ENCODE data around the gene LRRTM4. TPM values are rescaled to one million over a fixed set of nuclear protein-coding genes. Genes with fewer than 3 reads are reported as not detected.

The LRRTM4 gene
- total and polyA plus RNA-seq, 2 experiments from 2014 or later, result 4.5 to 15.4 TPM

DNA sequence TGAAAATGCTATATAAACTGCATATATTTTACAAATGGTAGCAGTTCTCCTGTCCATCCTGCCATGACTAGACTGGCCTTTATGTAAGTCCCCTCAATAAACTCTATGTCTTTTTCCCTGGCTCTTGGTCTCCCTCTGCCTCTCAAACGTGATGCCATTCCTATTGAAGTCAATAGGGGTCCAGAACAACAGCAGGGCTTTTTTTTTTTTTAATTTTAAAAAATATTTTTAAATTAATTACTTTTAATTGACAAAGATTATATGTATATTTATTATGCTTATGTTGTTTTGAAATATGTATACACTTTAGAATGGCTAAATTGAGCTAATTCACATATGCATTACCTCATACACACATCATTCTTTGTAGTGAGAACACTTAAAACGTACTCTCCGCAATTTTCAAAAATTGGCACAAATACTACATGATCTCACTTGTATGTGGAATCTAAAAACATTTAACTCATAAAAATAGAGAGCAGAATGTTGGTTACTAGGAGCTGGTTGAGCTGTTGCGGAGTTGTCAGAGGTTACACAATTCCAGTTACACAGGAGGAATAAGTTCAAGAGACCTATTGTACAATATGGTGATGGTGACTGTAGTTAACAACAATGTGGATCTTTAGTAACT is 123.1 kb downstream of the LRRTM4 start:
- no peak overlapping the region for H3K27ac ChIP-seq (ENCODE audit: low read depth)
- no peak overlapping the region for H3K4me3 ChIP-seq
- no peak overlapping the region for H3K4me3 Mint-ChIP-seq
- H3K27me3 Mint-ChIP-seq (ENCODE audit: insufficient read depth, low read depth, poor library complexity), result peaks cover 2% of the 10 kb centered on the region
- no peaks in the 10 kb centered on the region for H3K27me3 ChIP-seq (ENCODE audit: insufficient read depth)
- H3K4me1 ChIP-seq (ENCODE audit: insufficient read depth), result peaks cover 34% of the 10 kb centered on the region
- ATAC-seq (no peak), DNase-seq (ENCODE audit: low spot score) (peak; percentile 25)
- no peaks in the 10 kb centered on the region for H4K20me1 ChIP-seq (replicated peaks; ENCODE audit: insufficient read depth)
- no peak overlapping the region for H3K4me2 ChIP-seq
- no peak for TF ChIP-seq CREB1 (CRISPR knock-in tag; IDR thresholded peaks at IDR 0.05; ENCODE audit: low read depth)
- no peak for TF ChIP-seq EZH2 (IDR thresholded peaks at IDR 0.05; ENCODE audit: low read depth, unreplicated experiment)
- TF ChIP-seq, protein P1, sequence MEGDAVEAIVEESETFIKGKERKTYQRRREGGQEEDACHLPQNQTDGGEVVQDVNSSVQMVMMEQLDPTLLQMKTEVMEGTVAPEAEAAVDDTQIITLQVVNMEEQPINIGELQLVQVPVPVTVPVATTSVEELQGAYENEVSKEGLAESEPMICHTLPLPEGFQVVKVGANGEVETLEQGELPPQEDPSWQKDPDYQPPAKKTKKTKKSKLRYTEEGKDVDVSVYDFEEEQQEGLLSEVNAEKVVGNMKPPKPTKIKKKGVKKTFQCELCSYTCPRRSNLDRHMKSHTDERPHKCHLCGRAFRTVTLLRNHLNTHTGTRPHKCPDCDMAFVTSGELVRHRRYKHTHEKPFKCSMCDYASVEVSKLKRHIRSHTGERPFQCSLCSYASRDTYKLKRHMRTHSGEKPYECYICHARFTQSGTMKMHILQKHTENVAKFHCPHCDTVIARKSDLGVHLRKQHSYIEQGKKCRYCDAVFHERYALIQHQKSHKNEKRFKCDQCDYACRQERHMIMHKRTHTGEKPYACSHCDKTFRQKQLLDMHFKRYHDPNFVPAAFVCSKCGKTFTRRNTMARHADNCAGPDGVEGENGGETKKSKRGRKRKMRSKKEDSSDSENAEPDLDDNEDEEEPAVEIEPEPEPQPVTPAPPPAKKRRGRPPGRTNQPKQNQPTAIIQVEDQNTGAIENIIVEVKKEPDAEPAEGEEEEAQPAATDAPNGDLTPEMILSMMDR (conservative IDR thresholded peaks at IDR 0.05; ENCODE audit: low read depth in 2 of 2), result peak in 1 of 2 experiments; percentile 26; a peak in 1 of 4 replicates
- H3F3A ChIP-seq (replicated peaks; ENCODE audit: low read depth), result no peaks in the 10 kb centered on the region
- no peak overlapping the region for H3K27ac Mint-ChIP-seq
- H3K36me3 ChIP-seq (ENCODE audit: insufficient read depth), result no peaks in the 10 kb centered on the region
- H3K9me2 ChIP-seq (ENCODE audit: insufficient read depth), result no peaks in the 10 kb centered on the region
- H3K79me2 ChIP-seq (replicated peaks; ENCODE audit: insufficient read depth), result no peaks in the 10 kb centered on the region
- no peak overlapping the region for H2AFZ ChIP-seq
- no peaks in the 10 kb centered on the region for H3K9me3 Mint-ChIP-seq
- H3K36me3 Mint-ChIP-seq (ENCODE audit: low read depth), result no peaks in the 10 kb centered on the region
- peaks cover 29% of the 10 kb centered on the region for H3K4me1 Mint-ChIP-seq

DNA sequence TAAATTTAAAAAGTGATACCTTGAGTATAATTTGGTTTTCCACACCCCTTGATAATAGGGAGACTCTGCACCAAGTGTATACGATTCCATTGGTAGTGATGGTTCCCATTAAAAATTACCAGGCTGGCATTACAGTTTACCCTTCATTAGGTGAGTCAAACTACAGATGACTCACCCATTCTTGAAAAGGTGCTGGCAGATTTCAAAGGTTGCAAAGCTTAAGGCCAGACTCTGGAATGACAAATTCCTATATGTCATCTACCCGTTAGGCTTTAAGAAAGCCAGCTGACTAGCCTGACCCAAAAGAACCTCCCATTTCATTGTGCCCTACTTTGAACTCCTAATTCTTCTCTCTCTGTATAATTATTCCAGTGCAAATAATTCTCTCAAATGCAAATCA is 124.4 kb downstream of the LRRTM4 start:
- Histone ChIP-seq H3F3A (replicated peaks; ENCODE audit: low read depth) (no peaks in the 10 kb centered on the region), H3K9me2 (ENCODE audit: insufficient read depth) (no peaks in the 10 kb centered on the region), H3K27ac (ENCODE audit: low read depth) (no peak overlapping the region), H3K4me2 (no peak overlapping the region), H4K20me1 (replicated peaks; ENCODE audit: insufficient read depth) (no peaks in the 10 kb centered on the region), H3K27me3 (ENCODE audit: insufficient read depth) (no peaks in the 10 kb centered on the region), H2AFZ (no peak overlapping the region), H3K4me1 (ENCODE audit: insufficient read depth) (peaks cover 42% of the 10 kb centered on the region), H3K36me3 (ENCODE audit: insufficient read depth) (no peaks in the 10 kb centered on the region), H3K4me3 (no peak overlapping the region), H3K79me2 (replicated peaks; ENCODE audit: insufficient read depth) (no peaks in the 10 kb centered on the region)
- Mint-ChIP-seq H3K27me3 (ENCODE audit: insufficient read depth, low read depth, poor library complexity) (peaks cover 2% of the 10 kb centered on the region), H3K27ac (no peak overlapping the region), H3K36me3 (ENCODE audit: low read depth) (no peaks in the 10 kb centered on the region), H3K9me3 (no peaks in the 10 kb centered on the region), H3K4me3 (no peak overlapping the region), H3K4me1 (peaks cover 37% of the 10 kb centered on the region)
- DNase-seq (ENCODE audit: low spot score), result no peak
- ATAC-seq, result no peak
- TF ChIP-seq, protein P1 (conservative IDR thresholded peaks at IDR 0.05; ENCODE audit: low read depth in 2 of 2), result no peak
- TF ChIP-seq NANOG (IDR thresholded peaks at IDR 0.05; ENCODE audit: borderline replicate concordance) (no peak), ZNF114 (CRISPR knock-in tag; IDR thresholded peaks at IDR 0.05) (no peak), POLR2AphosphoS5 (IDR thresholded peaks at IDR 0.05; ENCODE audit: low read depth) (no peak), JUNB (IDR thresholded peaks at IDR 0.05; ENCODE audit: unreplicated experiment) (no peak), EZH2 (IDR thresholded peaks at IDR 0.05; ENCODE audit: low read depth, unreplicated experiment) (no peak), EZH2phosphoT487 (IDR thresholded peaks at IDR 0.05; ENCODE audit: unreplicated experiment) (no peak), STAT1 (IDR thresholded peaks at IDR 0.05; ENCODE audit: unreplicated experiment) (no peak), ZNF331 (CRISPR knock-in tag; IDR thresholded peaks at IDR 0.05; ENCODE audit: low read depth) (no peak)
- TF ChIP-seq, protein P2, sequence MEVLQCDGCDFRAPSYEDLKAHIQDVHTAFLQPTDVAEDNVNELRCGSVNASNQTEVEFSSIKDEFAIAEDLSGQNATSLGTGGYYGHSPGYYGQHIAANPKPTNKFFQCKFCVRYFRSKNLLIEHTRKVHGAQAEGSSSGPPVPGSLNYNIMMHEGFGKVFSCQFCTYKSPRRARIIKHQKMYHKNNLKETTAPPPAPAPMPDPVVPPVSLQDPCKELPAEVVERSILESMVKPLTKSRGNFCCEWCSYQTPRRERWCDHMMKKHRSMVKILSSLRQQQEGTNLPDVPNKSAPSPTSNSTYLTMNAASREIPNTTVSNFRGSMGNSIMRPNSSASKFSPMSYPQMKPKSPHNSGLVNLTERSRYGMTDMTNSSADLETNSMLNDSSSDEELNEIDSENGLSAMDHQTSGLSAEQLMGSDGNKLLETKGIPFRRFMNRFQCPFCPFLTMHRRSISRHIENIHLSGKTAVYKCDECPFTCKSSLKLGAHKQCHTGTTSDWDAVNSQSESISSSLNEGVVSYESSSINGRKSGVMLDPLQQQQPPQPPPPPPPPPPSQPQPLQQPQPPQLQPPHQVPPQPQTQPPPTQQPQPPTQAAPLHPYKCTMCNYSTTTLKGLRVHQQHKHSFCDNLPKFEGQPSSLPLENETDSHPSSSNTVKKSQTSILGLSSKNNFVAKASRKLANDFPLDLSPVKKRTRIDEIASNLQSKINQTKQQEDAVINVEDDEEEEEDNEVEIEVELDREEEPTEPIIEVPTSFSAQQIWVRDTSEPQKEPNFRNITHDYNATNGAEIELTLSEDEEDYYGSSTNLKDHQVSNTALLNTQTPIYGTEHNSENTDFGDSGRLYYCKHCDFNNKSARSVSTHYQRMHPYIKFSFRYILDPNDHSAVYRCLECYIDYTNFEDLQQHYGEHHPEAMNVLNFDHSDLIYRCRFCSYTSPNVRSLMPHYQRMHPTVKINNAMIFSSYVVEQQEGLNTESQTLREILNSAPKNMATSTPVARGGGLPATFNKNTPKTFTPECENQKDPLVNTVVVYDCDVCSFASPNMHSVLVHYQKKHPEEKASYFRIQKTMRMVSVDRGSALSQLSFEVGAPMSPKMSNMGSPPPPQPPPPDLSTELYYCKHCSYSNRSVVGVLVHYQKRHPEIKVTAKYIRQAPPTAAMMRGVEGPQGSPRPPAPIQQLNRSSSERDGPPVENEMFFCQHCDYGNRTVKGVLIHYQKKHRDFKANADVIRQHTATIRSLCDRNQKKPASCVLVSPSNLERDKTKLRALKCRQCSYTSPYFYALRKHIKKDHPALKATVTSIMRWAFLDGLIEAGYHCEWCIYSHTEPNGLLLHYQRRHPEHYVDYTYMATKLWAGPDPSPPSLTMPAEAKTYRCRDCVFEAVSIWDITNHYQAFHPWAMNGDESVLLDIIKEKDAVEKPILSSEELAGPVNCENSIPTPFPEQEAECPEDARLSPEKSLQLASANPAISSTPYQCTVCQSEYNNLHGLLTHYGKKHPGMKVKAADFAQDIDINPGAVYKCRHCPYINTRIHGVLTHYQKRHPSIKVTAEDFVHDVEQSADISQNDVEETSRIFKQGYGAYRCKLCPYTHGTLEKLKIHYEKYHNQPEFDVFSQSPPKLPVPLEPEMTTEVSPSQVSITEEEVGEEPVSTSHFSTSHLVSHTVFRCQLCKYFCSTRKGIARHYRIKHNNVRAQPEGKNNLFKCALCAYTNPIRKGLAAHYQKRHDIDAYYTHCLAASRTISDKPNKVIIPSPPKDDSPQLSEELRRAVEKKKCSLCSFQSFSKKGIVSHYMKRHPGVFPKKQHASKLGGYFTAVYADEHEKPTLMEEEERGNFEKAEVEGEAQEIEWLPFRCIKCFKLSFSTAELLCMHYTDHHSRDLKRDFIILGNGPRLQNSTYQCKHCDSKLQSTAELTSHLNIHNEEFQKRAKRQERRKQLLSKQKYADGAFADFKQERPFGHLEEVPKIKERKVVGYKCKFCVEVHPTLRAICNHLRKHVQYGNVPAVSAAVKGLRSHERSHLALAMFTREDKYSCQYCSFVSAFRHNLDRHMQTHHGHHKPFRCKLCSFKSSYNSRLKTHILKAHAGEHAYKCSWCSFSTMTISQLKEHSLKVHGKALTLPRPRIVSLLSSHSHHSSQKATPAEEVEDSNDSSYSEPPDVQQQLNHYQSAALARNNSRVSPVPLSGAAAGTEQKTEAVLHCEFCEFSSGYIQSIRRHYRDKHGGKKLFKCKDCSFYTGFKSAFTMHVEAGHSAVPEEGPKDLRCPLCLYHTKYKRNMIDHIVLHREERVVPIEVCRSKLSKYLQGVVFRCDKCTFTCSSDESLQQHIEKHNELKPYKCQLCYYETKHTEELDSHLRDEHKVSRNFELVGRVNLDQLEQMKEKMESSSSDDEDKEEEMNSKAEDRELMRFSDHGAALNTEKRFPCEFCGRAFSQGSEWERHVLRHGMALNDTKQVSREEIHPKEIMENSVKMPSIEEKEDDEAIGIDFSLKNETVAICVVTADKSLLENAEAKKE (CRISPR knock-in tag; IDR thresholded peaks at IDR 0.05), result no peak
